ENCODE measurements around the gene ABCB11.

Gene ABCB11

GRCh38 chr2:168997118-168997521, 34.0 kb downstream of the ABCB11 start:
- Histone ChIP-seq H3K27me3 (ENCODE audit: insufficient read depth, poor library complexity, severe bottlenecking) (no peaks in the 10 kb centered on the region), H3K27ac (replicated peaks) (no peak overlapping the region), H3K4me3 (replicated peaks; ENCODE audit: insufficient read depth, low read length) (no peak overlapping the region)
- DNase-seq (ENCODE audit: low read depth in 1 of 2, low spot score in 1 of 2), result no peak
- TF ChIP-seq CTCF (IDR thresholded peaks at IDR 0.05; ENCODE audit: insufficient read depth, low read length) (no peak), REST (IDR thresholded peaks at IDR 0.05; ENCODE audit: insufficient replicate concordance, low read depth) (no peak)

GRCh38 chr2:168995744-168996143, 35.4 kb downstream of the ABCB11 start:
- DNase-seq (ENCODE audit: low read depth in 1 of 2, low spot score in 1 of 2), result no peak
- Histone ChIP-seq H3K4me3 (replicated peaks; ENCODE audit: insufficient read depth, low read length) (no peak overlapping the region), H3K27ac (replicated peaks) (no peak overlapping the region), H3K27me3 (ENCODE audit: insufficient read depth, poor library complexity, severe bottlenecking) (no peaks in the 10 kb centered on the region)
- TF ChIP-seq REST (IDR thresholded peaks at IDR 0.05; ENCODE audit: insufficient replicate concordance, low read depth) (no peak), POLR2AphosphoS5 (IDR thresholded peaks at IDR 0.05; ENCODE audit: low read depth) (no peak), CTCF (IDR thresholded peaks at IDR 0.05; ENCODE audit: insufficient read depth, low read length) (no peak), SPI1 (IDR thresholded peaks at IDR 0.05; ENCODE audit: borderline replicate concordance, low read depth) (no peak), GABPA (IDR thresholded peaks at IDR 0.05; ENCODE audit: low read depth) (no peak)

GRCh38 chr2:168993538-168993937, 37.6 kb downstream of the ABCB11 start:
- TF ChIP-seq POLR2AphosphoS5 (IDR thresholded peaks at IDR 0.05; ENCODE audit: low read depth), result no peak
- no peak for TF ChIP-seq REST (IDR thresholded peaks at IDR 0.05; ENCODE audit: insufficient replicate concordance, low read depth)
- no peak for TF ChIP-seq GABPA (IDR thresholded peaks at IDR 0.05; ENCODE audit: low read depth)
- TF ChIP-seq SPI1 (IDR thresholded peaks at IDR 0.05; ENCODE audit: borderline replicate concordance, low read depth), result no peak
- no peak for TF ChIP-seq CTCF (IDR thresholded peaks at IDR 0.05; ENCODE audit: insufficient read depth, low read length)
- Histone ChIP-seq H3K4me3 (replicated peaks; ENCODE audit: insufficient read depth, low read length) (no peak overlapping the region), H3K27ac (replicated peaks) (no peak overlapping the region), H3K27me3 (ENCODE audit: insufficient read depth, poor library complexity, severe bottlenecking) (no peaks in the 10 kb centered on the region)
- no peak for DNase-seq (ENCODE audit: low read depth in 1 of 2, low spot score in 1 of 2)
